Keratinocyte (primary cell): Measurements from ENCODE around the gene THRB.

Experiments
- CTCF ChIP-seq, 3 experiments: IDR thresholded peaks in 1 of 3; conservative IDR thresholded peaks in 1 of 3; optimal IDR thresholded peaks in 1 of 3; 2 replicates in 2 of 3; 3 replicates in 1 of 3; pipeline versions ENCODE3 to v1.5.1; 2011; ENCODE audit warnings: low read length in 3 of 3, mild to moderate bottlenecking in 3 of 3, moderate library complexity in 2 of 3, control low read depth in 1 of 3, inconsistent platforms in 1 of 3; ENCODE audit not compliant: insufficient read depth in 2 of 3; ENCODE audit errors: extremely low read depth in 1 of 3
- EZH2 ChIP-seq: IDR thresholded peaks from one replicate; pipeline ENCODE4 v1.6.1; 2012; ENCODE audit warnings: inconsistent platforms, mild to moderate bottlenecking, low read length, moderate library complexity

- TF ChIP-seq CTCF (optimal IDR thresholded peaks at IDR 0.05 in 1 of 3, IDR thresholded peaks at IDR 0.05 in 1 of 3, conservative IDR thresholded peaks at IDR 0.05 in 1 of 3; ENCODE audit: extremely low read depth in 1 of 3, insufficient read depth in 2 of 3, low read length in 3 of 3) (no peak), EZH2 (no peak)
These were observed 371.1 kb downstream of the THRB start for GRCh38 chr3:24123596-24123995.
